ENCODE data around the gene C1QBP.

Gene C1QBP

DNA sequence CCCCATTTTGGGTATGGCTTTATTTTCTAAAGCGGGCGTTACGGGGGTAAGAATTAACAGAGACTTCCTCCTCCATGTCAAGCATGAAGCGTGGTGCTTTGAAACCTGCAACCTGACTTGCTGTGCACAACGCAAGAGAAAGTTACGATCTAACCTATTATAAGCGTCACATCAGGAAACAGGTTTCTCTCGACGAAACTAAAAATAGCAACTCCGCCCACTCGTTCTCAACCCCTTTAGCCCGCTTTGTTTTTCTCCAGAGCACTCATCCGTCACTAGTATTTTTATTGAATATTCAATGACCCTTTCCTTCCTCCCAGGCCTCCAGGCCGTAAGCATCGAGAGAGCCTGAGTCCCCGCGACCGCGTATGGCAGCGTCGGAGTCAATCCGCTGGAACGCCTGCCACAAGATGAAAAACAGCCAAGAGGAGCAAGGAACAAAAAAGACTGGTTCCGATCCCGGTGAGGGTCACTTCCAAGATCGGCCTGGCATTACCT lies 20.0 kb downstream of the C1QBP start:
- TF ChIP-seq, protein P1, sequence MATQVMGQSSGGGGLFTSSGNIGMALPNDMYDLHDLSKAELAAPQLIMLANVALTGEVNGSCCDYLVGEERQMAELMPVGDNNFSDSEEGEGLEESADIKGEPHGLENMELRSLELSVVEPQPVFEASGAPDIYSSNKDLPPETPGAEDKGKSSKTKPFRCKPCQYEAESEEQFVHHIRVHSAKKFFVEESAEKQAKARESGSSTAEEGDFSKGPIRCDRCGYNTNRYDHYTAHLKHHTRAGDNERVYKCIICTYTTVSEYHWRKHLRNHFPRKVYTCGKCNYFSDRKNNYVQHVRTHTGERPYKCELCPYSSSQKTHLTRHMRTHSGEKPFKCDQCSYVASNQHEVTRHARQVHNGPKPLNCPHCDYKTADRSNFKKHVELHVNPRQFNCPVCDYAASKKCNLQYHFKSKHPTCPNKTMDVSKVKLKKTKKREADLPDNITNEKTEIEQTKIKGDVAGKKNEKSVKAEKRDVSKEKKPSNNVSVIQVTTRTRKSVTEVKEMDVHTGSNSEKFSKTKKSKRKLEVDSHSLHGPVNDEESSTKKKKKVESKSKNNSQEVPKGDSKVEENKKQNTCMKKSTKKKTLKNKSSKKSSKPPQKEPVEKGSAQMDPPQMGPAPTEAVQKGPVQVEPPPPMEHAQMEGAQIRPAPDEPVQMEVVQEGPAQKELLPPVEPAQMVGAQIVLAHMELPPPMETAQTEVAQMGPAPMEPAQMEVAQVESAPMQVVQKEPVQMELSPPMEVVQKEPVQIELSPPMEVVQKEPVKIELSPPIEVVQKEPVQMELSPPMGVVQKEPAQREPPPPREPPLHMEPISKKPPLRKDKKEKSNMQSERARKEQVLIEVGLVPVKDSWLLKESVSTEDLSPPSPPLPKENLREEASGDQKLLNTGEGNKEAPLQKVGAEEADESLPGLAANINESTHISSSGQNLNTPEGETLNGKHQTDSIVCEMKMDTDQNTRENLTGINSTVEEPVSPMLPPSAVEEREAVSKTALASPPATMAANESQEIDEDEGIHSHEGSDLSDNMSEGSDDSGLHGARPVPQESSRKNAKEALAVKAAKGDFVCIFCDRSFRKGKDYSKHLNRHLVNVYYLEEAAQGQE (IDR thresholded peaks at IDR 0.05; ENCODE audit: insufficient replicate concordance, low read depth), result no peak
- TF ChIP-seq GABPA (IDR thresholded peaks at IDR 0.05; ENCODE audit: low read depth) (no peak), SPI1 (IDR thresholded peaks at IDR 0.05; ENCODE audit: borderline replicate concordance, low read depth) (no peak), POLR2AphosphoS5 (IDR thresholded peaks at IDR 0.05; ENCODE audit: low read depth) (no peak)
- TF ChIP-seq, protein P2, sequence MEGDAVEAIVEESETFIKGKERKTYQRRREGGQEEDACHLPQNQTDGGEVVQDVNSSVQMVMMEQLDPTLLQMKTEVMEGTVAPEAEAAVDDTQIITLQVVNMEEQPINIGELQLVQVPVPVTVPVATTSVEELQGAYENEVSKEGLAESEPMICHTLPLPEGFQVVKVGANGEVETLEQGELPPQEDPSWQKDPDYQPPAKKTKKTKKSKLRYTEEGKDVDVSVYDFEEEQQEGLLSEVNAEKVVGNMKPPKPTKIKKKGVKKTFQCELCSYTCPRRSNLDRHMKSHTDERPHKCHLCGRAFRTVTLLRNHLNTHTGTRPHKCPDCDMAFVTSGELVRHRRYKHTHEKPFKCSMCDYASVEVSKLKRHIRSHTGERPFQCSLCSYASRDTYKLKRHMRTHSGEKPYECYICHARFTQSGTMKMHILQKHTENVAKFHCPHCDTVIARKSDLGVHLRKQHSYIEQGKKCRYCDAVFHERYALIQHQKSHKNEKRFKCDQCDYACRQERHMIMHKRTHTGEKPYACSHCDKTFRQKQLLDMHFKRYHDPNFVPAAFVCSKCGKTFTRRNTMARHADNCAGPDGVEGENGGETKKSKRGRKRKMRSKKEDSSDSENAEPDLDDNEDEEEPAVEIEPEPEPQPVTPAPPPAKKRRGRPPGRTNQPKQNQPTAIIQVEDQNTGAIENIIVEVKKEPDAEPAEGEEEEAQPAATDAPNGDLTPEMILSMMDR (IDR thresholded peaks at IDR 0.05; ENCODE audit: insufficient read depth, low read length), result no peak
- Histone ChIP-seq H3K27me3 (ENCODE audit: insufficient read depth, poor library complexity, severe bottlenecking) (no peaks in the 10 kb centered on the region), H3K27ac (replicated peaks) (peak overlapping the region; percentile 90), H3K4me3 (replicated peaks; ENCODE audit: insufficient read depth, low read length) (peak overlapping the region; percentile 74)
- peak; percentile 18 to 38 for DNase-seq (ENCODE audit: low read depth in 1 of 2, low spot score in 1 of 2)

DNA sequence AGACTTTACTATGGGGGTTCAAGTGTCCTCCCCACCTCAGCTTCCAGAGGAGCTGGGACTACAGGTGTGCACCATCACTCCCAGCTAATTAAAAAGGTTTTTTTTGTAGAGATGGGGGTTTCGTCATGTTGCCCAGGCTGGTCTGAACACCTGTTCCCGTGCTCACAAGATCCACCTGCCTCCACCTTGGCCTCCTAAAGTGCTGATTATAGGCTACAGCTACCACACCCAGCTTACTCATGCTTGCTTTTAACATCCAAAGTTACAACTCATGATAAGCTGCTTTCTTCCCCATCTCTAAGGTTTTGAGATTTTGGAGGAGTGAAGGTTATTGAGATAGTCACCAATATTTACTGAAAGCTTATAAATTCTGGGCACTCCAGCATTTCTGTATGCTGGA lies 22.1 kb downstream of the C1QBP start:
- Histone ChIP-seq H3K27ac (replicated peaks) (no peak overlapping the region), H3K27me3 (ENCODE audit: insufficient read depth, poor library complexity, severe bottlenecking) (no peaks in the 10 kb centered on the region), H3K4me3 (replicated peaks; ENCODE audit: insufficient read depth, low read length) (no peak overlapping the region)
- DNase-seq (ENCODE audit: low read depth in 1 of 2, low spot score in 1 of 2), result no peak
- TF ChIP-seq, protein P1 (IDR thresholded peaks at IDR 0.05; ENCODE audit: insufficient replicate concordance, low read depth), result no peak
- TF ChIP-seq GABPA (IDR thresholded peaks at IDR 0.05; ENCODE audit: low read depth) (no peak), POLR2AphosphoS5 (IDR thresholded peaks at IDR 0.05; ENCODE audit: low read depth) (no peak), SPI1 (IDR thresholded peaks at IDR 0.05; ENCODE audit: borderline replicate concordance, low read depth) (no peak)
- TF ChIP-seq, protein P2 (IDR thresholded peaks at IDR 0.05; ENCODE audit: insufficient read depth, low read length), result no peak

DNA sequence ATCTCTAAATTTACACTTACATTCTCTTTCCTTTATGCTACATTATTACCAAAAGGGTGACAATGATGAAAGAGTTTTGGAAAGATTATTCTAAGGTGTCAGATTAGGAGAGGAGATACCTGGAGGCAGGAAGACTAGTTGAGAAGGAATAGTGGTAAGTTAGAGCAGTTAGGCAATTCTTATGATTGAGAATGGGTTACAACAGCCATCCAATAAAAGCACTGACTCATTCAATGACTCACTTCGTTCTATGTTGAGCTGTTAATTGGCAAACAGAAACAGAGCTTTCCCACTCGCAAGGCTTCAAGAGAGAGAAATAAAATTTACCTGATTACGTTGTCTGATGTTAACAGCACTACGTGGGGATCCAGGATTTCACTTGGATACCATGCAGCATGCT lies 25.3 kb downstream of the C1QBP start:
- DNase-seq (ENCODE audit: low read depth in 1 of 2, low spot score in 1 of 2), result peak in 1 of 2 experiments; percentile 33

More for the DNA sequence above, 25.3 kb downstream of the C1QBP start:
- no peaks in the 10 kb centered on the region for H3K27me3 ChIP-seq (ENCODE audit: insufficient read depth, poor library complexity, severe bottlenecking)
- H3K4me3 ChIP-seq (replicated peaks; ENCODE audit: insufficient read depth, low read length), result no peak overlapping the region
- TF ChIP-seq, protein P2 (IDR thresholded peaks at IDR 0.05; ENCODE audit: insufficient read depth, low read length), result no peak
- TF ChIP-seq, protein P1 (IDR thresholded peaks at IDR 0.05; ENCODE audit: insufficient replicate concordance, low read depth), result no peak
- TF ChIP-seq GABPA (IDR thresholded peaks at IDR 0.05; ENCODE audit: low read depth) (no peak), SPI1 (IDR thresholded peaks at IDR 0.05; ENCODE audit: borderline replicate concordance, low read depth) (no peak), POLR2AphosphoS5 (IDR thresholded peaks at IDR 0.05; ENCODE audit: low read depth) (no peak)
- no peak overlapping the region for H3K27ac ChIP-seq (replicated peaks)
